Measurements from ENCODE around the gene SHANK1. TPM values are rescaled to one million over a fixed set of nuclear protein-coding genes. Genes with fewer than 3 reads are reported as not detected.

Gene SHANK1
- total and polyA plus RNA-seq, 2 donors (not counting 3 experiments of a cell fraction or from before 2014, with no cell fraction given) = 0.66 to 1.9 TPM

GRCh38 chr19:50711805-50712204 is 7.8 kb downstream of the SHANK1 start:
- POLR2A ChIA-PET = no interaction called here
- no peaks in the 10 kb centered on the region for H4K20me1 ChIP-seq (replicated peaks; ENCODE audit: control insufficient read depth, extremely low read depth, insufficient read depth, low read length)
- H3K9ac ChIP-seq (replicated peaks; ENCODE audit: extremely low read depth, insufficient read depth, low read length) = no peak overlapping the region
- H3K4me1 ChIP-seq (ENCODE audit: control insufficient read depth, extremely low read depth, insufficient read depth, low read length) = no peaks in the 10 kb centered on the region
- FAIRE-seq = no peak
- H3K4me2 ChIP-seq (ENCODE audit: insufficient read depth, low read length) = no peak overlapping the region
- H3K27ac ChIP-seq (ENCODE audit: insufficient read depth, low read depth, low read length) = no peak overlapping the region
- H3K9me3 ChIP-seq (replicated peaks; ENCODE audit: control insufficient read depth, insufficient read depth, low read length) = no peaks in the 10 kb centered on the region
- DNase-seq (ENCODE audit: low read depth, low spot score) = no peak
- dilution Hi-C loops (cut with MboI; ENCODE audit: extremely low pct_ligation_motif_present, low sequenced_read_pairs) = no loop called here
- no peaks in the 10 kb centered on the region for H3K79me2 ChIP-seq (ENCODE audit: control insufficient read depth, insufficient read depth, low read length)
- BruUV-seq (replicated peaks) = no TSS peak
- H2AFZ ChIP-seq (ENCODE audit: low read depth, low read length) = no peak overlapping the region
- CTCF ChIA-PET = no interaction called here
- intact Hi-C loops (cut with micrococcal nuclease) = no loop called here
- H3K9me1 ChIP-seq (replicated peaks; ENCODE audit: control insufficient read depth, extremely low read depth, insufficient read depth, low read length) = no peaks in the 10 kb centered on the region
- TF ChIP-seq MYC (IDR thresholded peaks at IDR 0.05; ENCODE audit: low read depth, low read length) (no peak), FOS (IDR thresholded peaks at IDR 0.05; ENCODE audit: borderline replicate concordance, insufficient read depth, low read length) (no peak), MAX (IDR thresholded peaks at IDR 0.05; ENCODE audit: insufficient read depth, insufficient read length) (no peak), POLR2AphosphoS5 (IDR thresholded peaks at IDR 0.05; ENCODE audit: insufficient read depth, low read depth, low read length) (no peak), GATA2 (IDR thresholded peaks at IDR 0.05; ENCODE audit: insufficient read depth, insufficient read length, low read depth, low read length) (no peak), POLR2A (IDR thresholded peaks at IDR 0.05; ENCODE audit: low read depth, low read length) (no peak), JUN (IDR thresholded peaks at IDR 0.05; ENCODE audit: borderline replicate concordance, insufficient read depth, insufficient read length, low read depth) (no peak), EZH2 (IDR thresholded peaks at IDR 0.05; ENCODE audit: borderline replicate concordance, low read depth, low read length, severe bottlenecking) (no peak)
- TF ChIP-seq, protein P1, sequence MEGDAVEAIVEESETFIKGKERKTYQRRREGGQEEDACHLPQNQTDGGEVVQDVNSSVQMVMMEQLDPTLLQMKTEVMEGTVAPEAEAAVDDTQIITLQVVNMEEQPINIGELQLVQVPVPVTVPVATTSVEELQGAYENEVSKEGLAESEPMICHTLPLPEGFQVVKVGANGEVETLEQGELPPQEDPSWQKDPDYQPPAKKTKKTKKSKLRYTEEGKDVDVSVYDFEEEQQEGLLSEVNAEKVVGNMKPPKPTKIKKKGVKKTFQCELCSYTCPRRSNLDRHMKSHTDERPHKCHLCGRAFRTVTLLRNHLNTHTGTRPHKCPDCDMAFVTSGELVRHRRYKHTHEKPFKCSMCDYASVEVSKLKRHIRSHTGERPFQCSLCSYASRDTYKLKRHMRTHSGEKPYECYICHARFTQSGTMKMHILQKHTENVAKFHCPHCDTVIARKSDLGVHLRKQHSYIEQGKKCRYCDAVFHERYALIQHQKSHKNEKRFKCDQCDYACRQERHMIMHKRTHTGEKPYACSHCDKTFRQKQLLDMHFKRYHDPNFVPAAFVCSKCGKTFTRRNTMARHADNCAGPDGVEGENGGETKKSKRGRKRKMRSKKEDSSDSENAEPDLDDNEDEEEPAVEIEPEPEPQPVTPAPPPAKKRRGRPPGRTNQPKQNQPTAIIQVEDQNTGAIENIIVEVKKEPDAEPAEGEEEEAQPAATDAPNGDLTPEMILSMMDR (IDR thresholded peaks at IDR 0.05; ENCODE audit: extremely low read depth in 1 of 2, insufficient read depth in 1 of 2, low read depth in 1 of 2, low read length in 2 of 2) = no peak
- H3K36me3 ChIP-seq (ENCODE audit: control insufficient read depth in 2 of 2, extremely low read depth in 1 of 2, insufficient read depth in 2 of 2, low read length in 2 of 2) = no peaks in the 10 kb centered on the region
- H3K4me3 ChIP-seq (replicated peaks in 1 of 3; ENCODE audit: insufficient read depth in 1 of 3, low read depth in 1 of 3, low read length in 3 of 3) = no peak overlapping the region
- H3K27me3 ChIP-seq (ENCODE audit: control insufficient read depth in 2 of 2, insufficient read depth in 2 of 2, low read length in 2 of 2) = peaks cover 0 to 4% of the 10 kb centered on the region in 2 experiments

Measured in endothelial cell of umbilical vein (primary cell).